NCI-H526 (cell line): Measurements from ENCODE around the gene CDKL5.
"Not testable (repeated sequence)": the region's sequence is repeated elsewhere in the genome, so short reads cannot be mapped to it uniquely, and the experiment has no call there.

Experiments
- DNase-seq, 2 experiments: peaks; one replicate each; lab custom pipeline; 2025; lab: John Stamatoyannopoulos, UW

The CDKL5 gene

GRCh38 chrX:18575744-18576143 lies 150.3 kb downstream of the CDKL5 start:
- DNase-seq, result no peak

GRCh38 chrX:18577400-18577799 lies 152.0 kb downstream of the CDKL5 start:
- no peak for DNase-seq

GRCh38 chrX:18578546-18578945 lies 153.1 kb downstream of the CDKL5 start:
- DNase-seq, result no peak

GRCh38 chrX:18579495-18579894 lies 154.1 kb downstream of the CDKL5 start:
- DNase-seq, result no peak

GRCh38 chrX:18582910-18583493 lies 157.6 kb downstream of the CDKL5 start:
- no peak for DNase-seq

GRCh38 chrX:18589292-18589691 lies 163.9 kb downstream of the CDKL5 start:
- not testable (repeated sequence) for DNase-seq

- no peak for DNase-seq
Measured at GRCh38 chrX:18591834-18592233, 166.4 kb downstream of the CDKL5 start.

GRCh38 chrX:18594079-18594478 lies 168.7 kb downstream of the CDKL5 start:
- no peak for DNase-seq

GRCh38 chrX:18596096-18596495 lies 170.7 kb downstream of the CDKL5 start:
- no peak for DNase-seq

GRCh38 chrX:18598413-18598812 lies 173.0 kb downstream of the CDKL5 start:
- DNase-seq, result no peak

- DNase-seq, result no peak
Measured at GRCh38 chrX:18607966-18608365, 182.6 kb downstream of the CDKL5 start.

- DNase-seq, result no peak
Measured at GRCh38 chrX:18613930-18614639, 188.7 kb downstream of the CDKL5 start.

GRCh38 chrX:18616688-18617406 lies 191.4 kb downstream of the CDKL5 start:
- DNase-seq, result no peak

GRCh38 chrX:18617407-18617750 lies 192.0 kb downstream of the CDKL5 start:
- DNase-seq, result no peak

- DNase-seq, result no peak
Measured at GRCh38 chrX:18619288-18619687, 193.9 kb downstream of the CDKL5 start.

- DNase-seq, result no peak
Measured at GRCh38 chrX:18620349-18620748, 194.9 kb downstream of the CDKL5 start.

- DNase-seq, result no peak
Measured at GRCh38 chrX:18624599-18624998, 199.2 kb downstream of the CDKL5 start.

- no peak for DNase-seq
Measured at GRCh38 chrX:18630934-18631333, 205.5 kb downstream of the CDKL5 start.

- no peak for DNase-seq
Measured at GRCh38 chrX:18638398-18638797, 213.0 kb downstream of the CDKL5 start.

- DNase-seq, result no peak
Measured at GRCh38 chrX:18639280-18639679, 213.9 kb downstream of the CDKL5 start.

GRCh38 chrX:18640686-18641085 lies 215.3 kb downstream of the CDKL5 start:
- DNase-seq, result no peak

GRCh38 chrX:18643243-18643642 lies 217.8 kb downstream of the CDKL5 start:
- no peak for DNase-seq

- DNase-seq, result no peak
Measured at GRCh38 chrX:18643853-18644252, 218.4 kb downstream of the CDKL5 start.
